Neural progenitor cell (in vitro differentiated cells): Measurements from ENCODE around the gene HCK. TPM values are rescaled to one million over a fixed set of nuclear protein-coding genes. Genes with fewer than 3 reads are reported as not detected.

Experiments
- DNase-seq: peaks from one replicate; pipeline ENCODE4 v3.0.0-alpha.2; 2016; ENCODE audit warnings: low spot score
- H2AFZ ChIP-seq: fragments of 200-600 bp; sonication (generic); replicated peaks from 2 replicates; pipeline ENCODE4 v1.6.1; 2016; ENCODE audit warnings: antibody characterized with exemption
- H3F3A ChIP-seq: fragments of 200-600 bp; sonication (generic); 2 replicates; pipeline ENCODE4 v1.6.1; 2016; ENCODE audit warnings: antibody characterized with exemption, low read depth
- H3K27ac ChIP-seq: fragments of 200-600 bp; sonication (generic); 2 replicates; pipeline ENCODE4 v1.5.1; 2016; ENCODE audit warnings: mild to moderate bottlenecking
- H3K27me3 ChIP-seq: fragments of 200-600 bp; sonication (generic); 2 replicates; pipeline ENCODE4 v1.6.1; 2016; ENCODE audit warnings: mild to moderate bottlenecking, moderate library complexity
- H3K36me3 ChIP-seq: fragments of 200-600 bp; sonication (generic); 2 replicates; pipeline ENCODE4 v1.5.1; 2016
- H3K4me1 ChIP-seq: fragments of 200-600 bp; sonication (generic); 2 replicates; pipeline ENCODE4 v1.6.1; 2016; ENCODE audit warnings: mixed run types
- H3K4me2 ChIP-seq: fragments of 200-600 bp; sonication (generic); 2 replicates; pipeline ENCODE4 v1.6.1; 2016
- H3K4me3 ChIP-seq: fragments of 200-600 bp; sonication (generic); 2 replicates; pipeline ENCODE4 v1.5.1; 2016
- H3K79me2 ChIP-seq: fragments of 200-600 bp; sonication (generic); 2 replicates; pipeline ENCODE4 v1.6.1; 2016; ENCODE audit warnings: low read depth
- H3K9ac ChIP-seq: fragments of 200-600 bp; sonication (generic); 2 replicates; pipeline ENCODE4 v1.6.1; 2016
- H3K9me3 ChIP-seq: fragments of 200-600 bp; sonication (generic); 2 replicates; pipeline ENCODE4 v1.5.1; 2016; ENCODE audit warnings: low read depth
- H4K20me1 ChIP-seq: fragments of 200-600 bp; sonication (generic); 2 replicates; pipeline ENCODE4 v1.6.1; 2016; ENCODE audit warnings: low read depth
- H3K27ac Mint-ChIP-seq: 3 replicates; pipeline ENCODE4 v1.8.0; 2021; ENCODE audit warnings: mixed read lengths
- H3K27me3 Mint-ChIP-seq: 2 replicates; pipeline ENCODE4 v1.8.0; 2022; ENCODE audit warnings: low read depth, mild to moderate bottlenecking, inconsistent platforms, moderate library complexity, mixed read lengths; ENCODE audit not compliant: insufficient read depth
- H3K36me3 Mint-ChIP-seq: 3 replicates; pipeline ENCODE4 v1.8.0; 2021; ENCODE audit warnings: mixed read lengths
- H3K4me1 Mint-ChIP-seq: 3 replicates; pipeline ENCODE4 v1.8.0; 2021; ENCODE audit warnings: mixed read lengths
- H3K4me3 Mint-ChIP-seq: 3 replicates; pipeline ENCODE4 v1.8.0; 2021; ENCODE audit warnings: mild to moderate bottlenecking, moderate library complexity, mixed read lengths
- H3K9me3 Mint-ChIP-seq: 3 replicates; pipeline ENCODE4 v1.8.0; 2020; ENCODE audit warnings: mixed read lengths
- EZH2 ChIP-seq: fragments of 200-600 bp; sonication (generic); IDR thresholded peaks from 2 replicates; pipeline ENCODE4 v1.6.1; 2017; ENCODE audit warnings: antibody characterized with exemption, mild to moderate bottlenecking, moderate library complexity
- EZH2phosphoT487 ChIP-seq: fragments of 200-600 bp; sonication (generic); IDR thresholded peaks from 2 replicates; pipeline ENCODE4 v1.6.1; 2017; ENCODE audit warnings: antibody characterized with exemption
- total RNA-seq: library from RNA; depleted of rRNA; stranded (reverse); fragments of >200 nt; gene quantifications from 2 replicates; pipeline ENCODE4 v1.2.3, GENCODE V29; 2015; ENCODE audit warnings: low replicate concordance
- TF ChIP-seq, protein P1 (sequence below): fragments of 200-600 bp; sonication (generic); IDR thresholded peaks from 2 replicates; pipeline ENCODE4 v1.5.1; 2017; ENCODE audit warnings: antibody characterized with exemption, mild to moderate bottlenecking

Gene HCK
- total RNA-seq, 1 donor from 2014 or later = not detected

DNA sequence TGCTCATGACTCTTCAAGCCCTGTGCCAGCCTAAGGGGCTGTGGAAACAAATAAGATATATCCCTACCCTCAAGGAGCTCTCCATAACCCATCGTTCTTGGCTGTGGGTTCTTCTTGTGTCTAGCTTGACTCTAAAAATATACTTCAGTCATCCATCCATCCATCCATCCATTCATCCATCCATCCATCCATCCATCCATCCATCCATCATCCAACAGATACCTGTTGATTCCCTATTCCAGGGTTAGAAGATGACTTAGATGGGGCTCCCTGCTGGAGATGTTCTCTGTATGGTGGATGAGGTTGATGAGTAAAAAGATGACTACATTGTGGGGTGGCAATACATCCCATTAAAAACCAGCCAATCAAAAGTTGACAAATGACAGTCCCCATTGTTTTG is 23.5 kb downstream of the HCK start:
- H3K4me2 ChIP-seq = no peak overlapping the region
- no peaks in the 10 kb centered on the region for H3K9me3 Mint-ChIP-seq
- no peak for DNase-seq
- no peaks in the 10 kb centered on the region for H4K20me1 ChIP-seq
- H3K27ac ChIP-seq = no peak overlapping the region
- no peak overlapping the region for H2AFZ ChIP-seq
- H3K4me3 Mint-ChIP-seq = no peak overlapping the region
- no peak overlapping the region for H3K4me3 ChIP-seq
- no peaks in the 10 kb centered on the region for H3K9me3 ChIP-seq
- no peak overlapping the region for H3K27ac Mint-ChIP-seq
- H3K36me3 Mint-ChIP-seq = no peaks in the 10 kb centered on the region
- H3K27me3 Mint-ChIP-seq = peaks cover 2% of the 10 kb centered on the region
- H3K79me2 ChIP-seq = no peaks in the 10 kb centered on the region
- no peaks in the 10 kb centered on the region for H3K27me3 ChIP-seq
- peaks cover 13% of the 10 kb centered on the region for H3K4me1 ChIP-seq
- H3K4me1 Mint-ChIP-seq = peaks cover 10% of the 10 kb centered on the region
- H3F3A ChIP-seq = peaks cover under 1% of the 10 kb centered on the region
- no peak overlapping the region for H3K9ac ChIP-seq
- TF ChIP-seq EZH2phosphoT487 (no peak), EZH2 (no peak)
- TF ChIP-seq, protein P1, sequence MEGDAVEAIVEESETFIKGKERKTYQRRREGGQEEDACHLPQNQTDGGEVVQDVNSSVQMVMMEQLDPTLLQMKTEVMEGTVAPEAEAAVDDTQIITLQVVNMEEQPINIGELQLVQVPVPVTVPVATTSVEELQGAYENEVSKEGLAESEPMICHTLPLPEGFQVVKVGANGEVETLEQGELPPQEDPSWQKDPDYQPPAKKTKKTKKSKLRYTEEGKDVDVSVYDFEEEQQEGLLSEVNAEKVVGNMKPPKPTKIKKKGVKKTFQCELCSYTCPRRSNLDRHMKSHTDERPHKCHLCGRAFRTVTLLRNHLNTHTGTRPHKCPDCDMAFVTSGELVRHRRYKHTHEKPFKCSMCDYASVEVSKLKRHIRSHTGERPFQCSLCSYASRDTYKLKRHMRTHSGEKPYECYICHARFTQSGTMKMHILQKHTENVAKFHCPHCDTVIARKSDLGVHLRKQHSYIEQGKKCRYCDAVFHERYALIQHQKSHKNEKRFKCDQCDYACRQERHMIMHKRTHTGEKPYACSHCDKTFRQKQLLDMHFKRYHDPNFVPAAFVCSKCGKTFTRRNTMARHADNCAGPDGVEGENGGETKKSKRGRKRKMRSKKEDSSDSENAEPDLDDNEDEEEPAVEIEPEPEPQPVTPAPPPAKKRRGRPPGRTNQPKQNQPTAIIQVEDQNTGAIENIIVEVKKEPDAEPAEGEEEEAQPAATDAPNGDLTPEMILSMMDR = no peak
- H3K36me3 ChIP-seq = no peaks in the 10 kb centered on the region

DNA sequence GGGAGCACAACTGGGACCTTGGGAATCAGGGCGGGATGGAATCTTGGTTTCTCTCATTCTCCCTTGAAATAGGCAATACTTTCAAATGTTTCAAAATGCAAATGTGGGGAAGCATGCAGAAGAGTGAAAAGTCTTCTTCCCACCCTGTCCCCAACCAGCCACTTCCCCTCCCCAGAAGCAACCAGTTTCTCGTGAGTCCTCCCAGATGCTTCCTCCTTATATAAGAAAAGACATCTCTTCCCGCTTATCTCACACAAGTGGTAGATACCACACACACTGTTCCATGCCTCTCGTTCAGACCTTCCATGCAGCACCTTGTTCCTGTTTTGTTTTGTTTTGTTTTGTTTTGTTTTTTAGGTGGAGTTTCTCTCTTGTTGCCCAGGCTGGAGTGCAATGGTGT is 25.1 kb downstream of the HCK start:
- Histone ChIP-seq H3K9me3 (no peaks in the 10 kb centered on the region), H4K20me1 (no peaks in the 10 kb centered on the region), H3K36me3 (no peaks in the 10 kb centered on the region), H3K4me1 (peaks cover 10% of the 10 kb centered on the region), H3K4me2 (no peak overlapping the region), H3K27ac (no peak overlapping the region), H3K27me3 (no peaks in the 10 kb centered on the region), H2AFZ (no peak overlapping the region), H3K4me3 (no peak overlapping the region), H3F3A (no peaks in the 10 kb centered on the region), H3K9ac (no peak overlapping the region), H3K79me2 (no peaks in the 10 kb centered on the region)
- no peaks in the 10 kb centered on the region for H3K9me3 Mint-ChIP-seq
- H3K36me3 Mint-ChIP-seq = no peaks in the 10 kb centered on the region
- H3K27ac Mint-ChIP-seq = no peak overlapping the region
- no peak overlapping the region for H3K4me3 Mint-ChIP-seq
- no peaks in the 10 kb centered on the region for H3K27me3 Mint-ChIP-seq
- H3K4me1 Mint-ChIP-seq = peaks cover 12% of the 10 kb centered on the region
- TF ChIP-seq EZH2 = no peak
- TF ChIP-seq EZH2phosphoT487 = no peak
- TF ChIP-seq, protein P1 = no peak
- DNase-seq = no peak

DNA sequence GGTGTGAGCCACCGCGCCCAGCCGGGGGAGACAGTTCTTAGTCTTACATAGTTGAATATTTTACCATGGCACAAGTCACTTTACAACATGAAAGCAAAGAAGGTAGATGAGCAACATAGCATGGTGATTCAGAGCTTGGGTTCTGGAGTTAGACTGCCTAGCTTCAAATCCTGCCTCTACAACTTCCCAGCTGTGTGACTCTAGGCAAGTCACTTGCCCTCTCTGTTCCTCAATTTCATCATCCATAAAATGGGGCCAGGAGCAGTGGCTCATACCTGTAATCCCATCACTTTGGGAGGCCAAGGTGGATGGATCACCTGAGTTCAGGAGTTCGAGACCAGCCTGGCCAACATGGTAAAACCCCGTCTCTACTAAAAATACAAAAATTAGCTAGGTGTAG is 26.3 kb downstream of the HCK start:
- no peak for DNase-seq
- no peaks in the 10 kb centered on the region for H3F3A ChIP-seq
- no peaks in the 10 kb centered on the region for H3K79me2 ChIP-seq
- no peaks in the 10 kb centered on the region for H3K27me3 ChIP-seq
- Mint-ChIP-seq H3K36me3 (no peaks in the 10 kb centered on the region), H3K4me1 (peaks cover 6% of the 10 kb centered on the region), H3K9me3 (peaks cover under 1% of the 10 kb centered on the region), H3K27ac (no peak overlapping the region), H3K27me3 (no peaks in the 10 kb centered on the region), H3K4me3 (no peak overlapping the region)
- H3K27ac ChIP-seq = no peak overlapping the region
- no peak overlapping the region for H3K4me3 ChIP-seq
- H3K4me1 ChIP-seq = peaks cover 5% of the 10 kb centered on the region
- no peaks in the 10 kb centered on the region for H3K9me3 ChIP-seq
- no peaks in the 10 kb centered on the region for H3K36me3 ChIP-seq
- H3K9ac ChIP-seq = no peak overlapping the region
- H3K4me2 ChIP-seq = no peak overlapping the region
- H2AFZ ChIP-seq = no peak overlapping the region
- no peaks in the 10 kb centered on the region for H4K20me1 ChIP-seq
- TF ChIP-seq EZH2phosphoT487 (no peak), EZH2 (no peak)
- TF ChIP-seq, protein P1 = no peak

DNA sequence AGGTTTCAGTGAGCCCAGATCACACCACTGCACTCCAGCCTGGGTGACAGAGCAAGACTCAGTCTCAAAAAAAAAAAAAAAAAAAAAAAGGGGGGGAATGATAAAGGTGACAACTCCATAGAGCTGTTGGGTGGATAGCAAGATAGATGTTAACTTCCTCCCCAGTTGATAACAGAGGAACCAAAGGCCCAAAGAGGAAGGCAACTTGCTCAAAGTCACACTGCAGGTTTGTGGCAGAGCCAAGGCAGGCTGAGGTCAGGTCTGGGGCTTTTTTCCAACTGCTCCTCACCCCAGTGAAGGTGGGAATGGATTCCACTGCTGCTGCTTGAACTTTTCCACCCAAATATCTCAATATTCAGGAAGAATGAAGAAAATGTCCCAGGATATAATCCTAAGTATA is 26.7 kb downstream of the HCK start:
- H3K36me3 ChIP-seq = no peaks in the 10 kb centered on the region
- H2AFZ ChIP-seq = no peak overlapping the region
- H3K4me2 ChIP-seq = no peak overlapping the region
- DNase-seq = no peak
- H3K4me3 ChIP-seq = no peak overlapping the region
- Mint-ChIP-seq H3K4me3 (no peak overlapping the region), H3K27ac (no peak overlapping the region), H3K9me3 (peaks cover 3% of the 10 kb centered on the region), H3K4me1 (peaks cover 6% of the 10 kb centered on the region), H3K36me3 (no peaks in the 10 kb centered on the region), H3K27me3 (no peaks in the 10 kb centered on the region)
- H4K20me1 ChIP-seq = no peaks in the 10 kb centered on the region
- H3K27ac ChIP-seq = no peak overlapping the region
- no peak overlapping the region for H3K9ac ChIP-seq
- H3F3A ChIP-seq = no peaks in the 10 kb centered on the region
- H3K79me2 ChIP-seq = no peaks in the 10 kb centered on the region
- peaks cover 5% of the 10 kb centered on the region for H3K4me1 ChIP-seq
- no peak for TF ChIP-seq EZH2
- TF ChIP-seq EZH2phosphoT487 = no peak
- TF ChIP-seq, protein P1 = no peak
- no peaks in the 10 kb centered on the region for H3K27me3 ChIP-seq
- no peaks in the 10 kb centered on the region for H3K9me3 ChIP-seq
